IMR-90 (cell line): ENCODE data around the gene IER5L. TPM values are rescaled to one million over a fixed set of nuclear protein-coding genes. Genes with fewer than 3 reads are reported as not detected.
A peak's percentile ranks its signal among the peaks of the same experiment; 100 is the strongest.

Experiments
- ATAC-seq: fragments of 200-7000 bp; cut with Tn5 transposase; 2 replicates; pipeline ENCODE4 v1.9.1; 2020; ENCODE audit warnings: low read depth, mild to moderate bottlenecking, moderate library complexity
- BruUV-seq: library from RNA; stranded (reverse); fragments of 400-500 nt; replicated peaks from 2 replicates; lab custom pipeline; 2021; lab: Mats Ljungman, UMichigan
- CTCF ChIA-PET: fragments of 300-600 bp; formaldehyde crosslinking; extraction: SDS; loops from one replicate; lab custom pipeline; 2021; ENCODE audit warnings: antibody characterized with exemption; lab: Yijun Ruan, JAX
- POLR2A ChIA-PET: fragments of 300-600 bp; sonication (Branson Sonifier 250); formaldehyde crosslinking; loops from one replicate; lab custom pipeline; 2022; ENCODE audit warnings: antibody characterized with exemption; ENCODE audit not compliant: unreplicated experiment; lab: Charles Lee
- DNase-seq: peaks from one replicate; pipeline ENCODE4 v3.0.0; 2013
- H2AFZ ChIP-seq: replicated peaks from 2 replicates; pipeline ENCODE3; 2013; ENCODE audit warnings: low read length, mild to moderate bottlenecking; ENCODE audit not compliant: poor library complexity
- H2AK5ac ChIP-seq: 2 replicates; pipeline ENCODE4 v1.6.1; 2013; ENCODE audit warnings: low read depth, low read length, inconsistent platforms
- H2AK9ac ChIP-seq: replicated peaks from 2 replicates; pipeline ENCODE3; 2013; ENCODE audit warnings: mild to moderate bottlenecking, low read depth, low read length, moderate library complexity; ENCODE audit not compliant: poor library complexity
- H2BK120ac ChIP-seq: 2 replicates; pipeline ENCODE4 v1.6.1; 2013; ENCODE audit warnings: low read depth, low read length, inconsistent platforms
- H2BK15ac ChIP-seq: 3 replicates; pipeline ENCODE4 v1.6.1; 2013; ENCODE audit warnings: low read depth, low read length, inconsistent platforms
- H2BK20ac ChIP-seq: 2 replicates; pipeline ENCODE4 v1.6.1; 2013; ENCODE audit warnings: low read depth, mild to moderate bottlenecking, inconsistent platforms, low read length, moderate library complexity
- H2BK5ac ChIP-seq: 2 replicates; pipeline ENCODE4 v1.6.1; 2013; ENCODE audit warnings: mild to moderate bottlenecking, low read depth, low read length, inconsistent platforms; ENCODE audit not compliant: poor library complexity, severe bottlenecking
- H3K14ac ChIP-seq: replicated peaks from 2 replicates; pipeline ENCODE4 v1.6.1; 2013; ENCODE audit warnings: low read depth, low read length, inconsistent platforms
- H3K18ac ChIP-seq: 2 replicates; pipeline ENCODE4 v1.6.1; 2013; ENCODE audit warnings: low read depth, low read length, control low read depth
- H3K23ac ChIP-seq: 2 replicates; pipeline ENCODE4 v1.6.1; 2013; ENCODE audit warnings: low read depth, low read length, inconsistent platforms
- H3K27ac ChIP-seq: 2 replicates; pipeline ENCODE4 v1.5.1; 2013; ENCODE audit warnings: mild to moderate bottlenecking, control low read depth, low read length; ENCODE audit not compliant: insufficient read depth
- H3K27me3 ChIP-seq: 2 replicates; pipeline ENCODE4 v1.6.1; 2013; ENCODE audit warnings: low read length; ENCODE audit not compliant: control insufficient read depth, insufficient read depth
- H3K36me3 ChIP-seq: 2 replicates; pipeline ENCODE4 v1.6.1; 2013; ENCODE audit warnings: low read length, mixed read lengths; ENCODE audit not compliant: control insufficient read depth, insufficient read depth
- H3K4ac ChIP-seq: 2 replicates; pipeline ENCODE4 v1.6.1; 2013; ENCODE audit warnings: low read depth, low read length, inconsistent platforms
- H3K4me1 ChIP-seq: 2 replicates; pipeline ENCODE4 v1.6.1; 2013; ENCODE audit warnings: low read length, mixed read lengths; ENCODE audit not compliant: control insufficient read depth, insufficient read depth
- H3K4me2 ChIP-seq: 2 replicates; pipeline ENCODE4 v1.6.1; 2013; ENCODE audit warnings: low read depth, mild to moderate bottlenecking, control low read depth, low read length, moderate library complexity
- H3K4me3 ChIP-seq: 2 replicates; pipeline ENCODE4 v1.5.1; 2013; ENCODE audit warnings: low read depth, mild to moderate bottlenecking, control low read depth, low read length, moderate library complexity; ENCODE audit not compliant: insufficient read depth
- H3K56ac ChIP-seq: 2 replicates; pipeline ENCODE4 v1.6.1; 2013; ENCODE audit warnings: low read length, inconsistent platforms; ENCODE audit not compliant: insufficient read depth; ENCODE audit errors: extremely low read depth
- H3K79me1 ChIP-seq, 2 experiments: 2 replicates each; pipeline ENCODE4 v1.6.1; 2013; ENCODE audit warnings: low read length in 2 of 2, inconsistent platforms in 1 of 2, low read depth in 1 of 2
- H3K9ac ChIP-seq: 2 replicates; pipeline ENCODE4 v1.6.1; 2013; ENCODE audit warnings: low read depth, low read length, control low read depth
- H3K9me1 ChIP-seq: 2 replicates; pipeline ENCODE4 v1.6.1; 2013; ENCODE audit warnings: low read length, inconsistent platforms; ENCODE audit not compliant: insufficient read depth
- H3K9me3 ChIP-seq: 2 replicates; pipeline ENCODE4 v1.6.1; 2013; ENCODE audit warnings: low read length; ENCODE audit not compliant: control insufficient read depth, insufficient read depth
- H4K20me1 ChIP-seq: 2 replicates; pipeline ENCODE4 v1.6.1; 2013; ENCODE audit warnings: low read length, inconsistent platforms; ENCODE audit not compliant: insufficient read depth
- H4K5ac ChIP-seq: 2 replicates; pipeline ENCODE4 v1.6.1; 2013; ENCODE audit warnings: mild to moderate bottlenecking, low read depth, low read length, control low read depth
- H4K8ac ChIP-seq, 2 experiments: 2 replicates each; pipeline ENCODE4 v1.6.1; 2013; ENCODE audit warnings: low read depth in 2 of 2, low read length in 2 of 2, control low read depth in 1 of 2, inconsistent platforms in 1 of 2
- H4K91ac ChIP-seq: 2 replicates; pipeline ENCODE4 v1.6.1; 2013; ENCODE audit warnings: low read depth, low read length, inconsistent platforms; ENCODE audit not compliant: insufficient read depth
- BHLHE40 ChIP-seq: fragments of 150-350 bp; IDR thresholded peaks from 2 replicates; pipeline ENCODE4 v1.6.1; 2016; ENCODE audit warnings: mild to moderate bottlenecking, low read depth, low read length
- MAFK ChIP-seq: IDR thresholded peaks from 2 replicates; pipeline ENCODE4 v1.6.1; 2012; ENCODE audit warnings: low read depth, low read length, improper control_type of control experiment
- MAZ ChIP-seq: IDR thresholded peaks from 2 replicates; pipeline ENCODE4 v1.6.1; 2012; ENCODE audit warnings: low read depth, mild to moderate bottlenecking, low read length, improper control_type of control experiment, moderate library complexity, borderline replicate concordance
- MXI1 ChIP-seq: IDR thresholded peaks from 2 replicates; pipeline ENCODE4 v1.6.1; 2012; ENCODE audit warnings: low read depth, mild to moderate bottlenecking, low read length, moderate library complexity, borderline replicate concordance
- RAD21 ChIP-seq: IDR thresholded peaks from 2 replicates; pipeline ENCODE4 v1.6.1; 2012; ENCODE audit warnings: low read length, improper control_type of control experiment
- SMC3 ChIP-seq: fragments of 150-350 bp; IDR thresholded peaks from 2 replicates; pipeline ENCODE4 v1.6.1; 2016; ENCODE audit warnings: low read depth, mild to moderate bottlenecking, antibody characterized with exemption, low read length, moderate library complexity
- WGBS, 2 experiments: methylation state at CpG; one replicate each; pipeline versions ENCODE4 v1.1.5 to v1.1.7; 2013; ENCODE audit warnings: missing lambda C conversion rate in 2 of 2; ENCODE audit not compliant: insufficient read length in 1 of 2; ENCODE audit errors: extremely low coverage in 2 of 2; 5-methylcytosine and 5-hydroxymethylcytosine counted together
- dilution Hi-C: fragments of 300-500 bp; cut with HindIII; formaldehyde crosslinking; loops from one replicate; pipeline ENCODE4 v1.14.3; 2018; ENCODE audit warnings: low sequenced_read_pairs; ENCODE audit not compliant: unreplicated experiment
- in situ Hi-C: fragments of 300-500 bp; cut with MboI; formaldehyde crosslinking; loops from 3 replicates; pipeline ENCODE4 v1.14.3; 2019; ENCODE audit warnings: low sequenced_read_pairs, inconsistent platforms, mixed read lengths
- intact Hi-C: fragments of 100-400 bp; cut with micrococcal nuclease; formaldehyde crosslinking; loops from 2 replicates; pipeline ENCODE4 v1.10.0; 2022
- polyA plus RNA-seq, 3 experiments: library from polyadenylated mRNA; depleted of rRNA; stranded (reverse); fragments of >200 nt; gene quantifications; 2 replicates each; pipeline ENCODE4 v1.2.3, GENCODE V29; 2012; ENCODE audit warnings: low replicate concordance in 1 of 3
- total RNA-seq: library from RNA; depleted of rRNA; stranded (reverse); fragments of >200 nt; gene quantifications from 2 replicates; pipeline ENCODE4 v1.2.3, GENCODE V29; 2012
- TF ChIP-seq, protein P1 (sequence below): fragments of 150-350 bp; IDR thresholded peaks from 2 replicates; pipeline ENCODE4 v1.6.1; 2017; ENCODE audit warnings: mild to moderate bottlenecking, antibody characterized with exemption, low read length, low read depth
- TF ChIP-seq, protein P2 (sequence below): conservative IDR thresholded peaks from 2 replicates; pipeline ENCODE4 v1.5.1; 2012; ENCODE audit warnings: mild to moderate bottlenecking, low read depth, low read length, improper control_type of control experiment

Gene IER5L
- total and polyA plus RNA-seq, 2 of the 4 experiments (the other 2 are of a cell fraction), result 12.5 to 13.4 TPM

DNA sequence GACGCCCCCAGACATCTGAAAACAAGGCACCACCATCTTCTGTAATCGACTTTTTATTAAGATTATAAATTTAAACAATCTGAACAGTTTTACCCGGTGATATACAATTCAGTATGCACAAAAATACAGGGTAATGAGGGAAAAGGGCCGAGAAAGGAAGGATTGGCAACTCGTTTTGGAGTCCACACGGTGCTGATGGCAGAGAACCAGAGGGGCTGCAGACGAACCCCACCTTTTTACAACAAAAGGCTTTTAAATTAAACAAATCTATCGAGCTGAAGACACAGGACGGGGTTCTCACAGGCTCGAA lies 2.6 kb downstream of the IER5L start:
- intact Hi-C loops, result loop anchor here (2.0 to 5.0 kb wide), 2 partner anchors 142 to 237 kb away; no protein-coding TSS in a partner anchor
- Histone ChIP-seq H3K36me3 (peaks cover 4% of the 10 kb centered on the region; the same call in 1 of the 2 replicates), H3K9me1 (peaks cover under 1% of the 10 kb centered on the region; the same call in 1 of the 2 replicates), H3K4me3 (peak overlapping the region; percentile 89), H3K23ac (peak overlapping the region; percentile 98), H4K8ac (peak overlapping the region; percentile 77 to 87), H3K4me2 (peak overlapping the region; percentile 71), H4K20me1 (peaks cover 16% of the 10 kb centered on the region), H3K27ac (peak overlapping the region; percentile 97), H4K5ac (peak overlapping the region; percentile 19), H2BK120ac (peak overlapping the region; percentile 92), H3K79me1 (peaks cover 0 to 14% of the 10 kb centered on the region in 2 experiments; a peak in 2 of 4 replicates), H3K56ac (peak overlapping the region; percentile 98), H3K14ac (peak overlapping the region; percentile 95), H2AK9ac (peak overlapping the region; percentile 98), H2BK15ac (peak overlapping the region; percentile 57; the same call in 1 of the 3 replicates), H3K4me1 (peaks cover 15% of the 10 kb centered on the region), H3K27me3 (no peaks in the 10 kb centered on the region), H2BK5ac (peak overlapping the region; percentile 93), H2AFZ (peak overlapping the region; percentile 88), H3K18ac (peak overlapping the region; percentile 15), H2AK5ac (peak overlapping the region; percentile 98), H4K91ac (peak overlapping the region; percentile 89), H3K9ac (peak overlapping the region; percentile 94), H3K9me3 (no peaks in the 10 kb centered on the region), H2BK20ac (peak overlapping the region; percentile 61), H3K4ac (peak overlapping the region; percentile 94)
- ATAC-seq (no peak), DNase-seq (no peak)
- no CpG with 5 or more reads among the region's 10 CpGs for WGBS, 2 experiments
- BruUV-seq, result no TSS peak
- ChIA-PET CTCF (interaction anchor here (4.1 kb wide), 1 partner anchor 36 kb away, joined by 21 read pairs; no protein-coding TSS in a partner anchor), POLR2A (interaction anchor here (1.4 to 2.1 kb wide), 3 partner anchors 36 to 452 kb away, joined by 5 to 17 read pairs (median 8); no protein-coding TSS in a partner anchor)
- dilution Hi-C loops, result no loop called here
- TF ChIP-seq RAD21 (no peak), BHLHE40 (no peak), MXI1 (no peak), MAZ (no peak), MAFK (no peak), SMC3 (no peak)
- TF ChIP-seq, protein P1, sequence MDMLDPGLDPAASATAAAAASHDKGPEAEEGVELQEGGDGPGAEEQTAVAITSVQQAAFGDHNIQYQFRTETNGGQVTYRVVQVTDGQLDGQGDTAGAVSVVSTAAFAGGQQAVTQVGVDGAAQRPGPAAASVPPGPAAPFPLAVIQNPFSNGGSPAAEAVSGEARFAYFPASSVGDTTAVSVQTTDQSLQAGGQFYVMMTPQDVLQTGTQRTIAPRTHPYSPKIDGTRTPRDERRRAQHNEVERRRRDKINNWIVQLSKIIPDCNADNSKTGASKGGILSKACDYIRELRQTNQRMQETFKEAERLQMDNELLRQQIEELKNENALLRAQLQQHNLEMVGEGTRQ, result no peak
- TF ChIP-seq, protein P2, sequence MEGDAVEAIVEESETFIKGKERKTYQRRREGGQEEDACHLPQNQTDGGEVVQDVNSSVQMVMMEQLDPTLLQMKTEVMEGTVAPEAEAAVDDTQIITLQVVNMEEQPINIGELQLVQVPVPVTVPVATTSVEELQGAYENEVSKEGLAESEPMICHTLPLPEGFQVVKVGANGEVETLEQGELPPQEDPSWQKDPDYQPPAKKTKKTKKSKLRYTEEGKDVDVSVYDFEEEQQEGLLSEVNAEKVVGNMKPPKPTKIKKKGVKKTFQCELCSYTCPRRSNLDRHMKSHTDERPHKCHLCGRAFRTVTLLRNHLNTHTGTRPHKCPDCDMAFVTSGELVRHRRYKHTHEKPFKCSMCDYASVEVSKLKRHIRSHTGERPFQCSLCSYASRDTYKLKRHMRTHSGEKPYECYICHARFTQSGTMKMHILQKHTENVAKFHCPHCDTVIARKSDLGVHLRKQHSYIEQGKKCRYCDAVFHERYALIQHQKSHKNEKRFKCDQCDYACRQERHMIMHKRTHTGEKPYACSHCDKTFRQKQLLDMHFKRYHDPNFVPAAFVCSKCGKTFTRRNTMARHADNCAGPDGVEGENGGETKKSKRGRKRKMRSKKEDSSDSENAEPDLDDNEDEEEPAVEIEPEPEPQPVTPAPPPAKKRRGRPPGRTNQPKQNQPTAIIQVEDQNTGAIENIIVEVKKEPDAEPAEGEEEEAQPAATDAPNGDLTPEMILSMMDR, result no peak
- in situ Hi-C loops, result no loop called here
